H1 (cell line): Measurements from ENCODE around the gene MBNL2. TPM values are rescaled to one million over a fixed set of nuclear protein-coding genes. Genes with fewer than 3 reads are reported as not detected.

Source experiments
- CTCF ChIA-PET: fragments of 300-600 bp; sonication (Branson Sonifier 250); formaldehyde crosslinking; loops from one replicate; lab custom pipeline; 2021; ENCODE audit not compliant: partially characterized antibody; lab: Charles Lee
- POLR2A ChIA-PET: fragments of 300-600 bp; sonication (Branson Sonifier 250); formaldehyde crosslinking; loops from one replicate; lab custom pipeline; 2021; ENCODE audit warnings: inconsistent platforms; ENCODE audit not compliant: partially characterized antibody; lab: Charles Lee
- DNase-seq, 2 experiments: peaks; one replicate each; pipeline versions ENCODE4 v3.0.0 to v3.0.0-alpha.2; 2010 to 2022; ENCODE audit warnings: low spot score in 2 of 2, low read depth in 1 of 2, mixed read lengths in 1 of 2
- FAIRE-seq: peaks from 2 replicates; lab custom pipeline; 2011; peaks lifted over from hg19 to GRCh38; lab: Jason Lieb, UNC
- H2AFZ ChIP-seq: 2 replicates; pipeline ENCODE4 v1.8.1; 2012; ENCODE audit warnings: low read length, inconsistent platforms
- H2AK5ac ChIP-seq: 2 replicates; pipeline ENCODE4 v1.6.1; 2013; ENCODE audit warnings: low read depth, low read length
- H2BK120ac ChIP-seq: replicated peaks from 2 replicates; pipeline ENCODE3; 2013; ENCODE audit warnings: low read depth, low read length, inconsistent platforms
- H2BK12ac ChIP-seq: 2 replicates; pipeline ENCODE4 v1.6.1; 2013; ENCODE audit warnings: low read depth, low read length
- H2BK15ac ChIP-seq: 2 replicates; pipeline ENCODE4 v1.6.1; 2013; ENCODE audit warnings: low read length
- H2BK20ac ChIP-seq: 2 replicates; pipeline ENCODE4 v1.6.1; 2013; ENCODE audit warnings: low read length
- H2BK5ac ChIP-seq: 2 replicates; pipeline ENCODE4 v1.6.1; 2013; ENCODE audit warnings: low read depth, low read length
- H3K14ac ChIP-seq: 2 replicates; pipeline ENCODE4 v1.6.1; 2013; ENCODE audit warnings: inconsistent platforms; ENCODE audit not compliant: insufficient read length
- H3K18ac ChIP-seq: 2 replicates; pipeline ENCODE4 v1.6.1; 2013; ENCODE audit warnings: low read length; ENCODE audit errors: extremely low read depth
- H3K23ac ChIP-seq: 2 replicates; pipeline ENCODE4 v1.6.1; 2013; ENCODE audit warnings: inconsistent platforms; ENCODE audit not compliant: insufficient read length
- H3K23me2 ChIP-seq: 2 replicates; pipeline ENCODE4 v1.6.1; 2013; ENCODE audit warnings: low read depth, low read length
- H3K27ac ChIP-seq: 2 replicates; pipeline ENCODE4 v1.6.1; 2011; ENCODE audit warnings: low read depth, low read length, inconsistent platforms
- H3K27me3 ChIP-seq, 4 experiments: replicated peaks in 1 of 4; 1 replicate in 1 of 4; 2 replicates in 3 of 4; pipeline versions ENCODE4 v1.6.1 to v1.8.1; 2011 to 2013; ENCODE audit warnings: low read length in 3 of 4, mild to moderate bottlenecking in 3 of 4, inconsistent platforms in 2 of 4, mixed read lengths in 2 of 4, moderate library complexity in 1 of 4; ENCODE audit not compliant: control insufficient read depth in 3 of 4, insufficient read depth in 3 of 4; ENCODE audit errors: extremely low read depth in 1 of 4
- H3K36me3 ChIP-seq, 4 experiments: 2 replicates each; pipeline versions ENCODE4 v1.6.1 to v1.8.1; 2011 to 2013; ENCODE audit warnings: mild to moderate bottlenecking in 4 of 4, low read length in 3 of 4, moderate library complexity in 2 of 4, control low read depth in 1 of 4, inconsistent platforms in 1 of 4; ENCODE audit not compliant: insufficient read depth in 4 of 4, control insufficient read depth in 2 of 4
- H3K4ac ChIP-seq: replicated peaks from 2 replicates; pipeline ENCODE3; 2013; ENCODE audit warnings: low read length, low read depth, mixed read lengths, inconsistent platforms; ENCODE audit not compliant: insufficient read length
- H3K4me1 ChIP-seq, 4 experiments: replicated peaks in 1 of 4; 1 replicate in 1 of 4; 2 replicates in 3 of 4; pipeline versions ENCODE4 v1.6.1 to v1.8.1; 2011 to 2013; ENCODE audit warnings: low read length in 3 of 4, inconsistent platforms in 2 of 4, mixed read lengths in 1 of 4; ENCODE audit not compliant: insufficient read depth in 4 of 4, control insufficient read depth in 3 of 4
- H3K4me2 ChIP-seq, 2 experiments: 2 replicates each; pipeline versions ENCODE4 v1.6.1 to v1.8.1; 2011 to 2013; ENCODE audit warnings: low read depth in 2 of 2, low read length in 2 of 2, control low read depth in 1 of 2, inconsistent platforms in 1 of 2, mild to moderate bottlenecking in 1 of 2; ENCODE audit not compliant: insufficient read depth in 1 of 2
- H3K4me3 ChIP-seq, 4 experiments: fragments of 200-600, 300-600 bp in 1 of 4; sonication (generic), shearing (Covaris generic), sonication (Bioruptor Twin) in 1 of 4; 2 replicates each; pipeline versions ENCODE4 v1.5.1 to v1.8.1; 2011 to 2016; ENCODE audit warnings: low read length in 4 of 4, low read depth in 3 of 4, control low read depth in 2 of 4, inconsistent platforms in 2 of 4, mild to moderate bottlenecking in 2 of 4, mixed read lengths in 1 of 4, moderate library complexity in 1 of 4; ENCODE audit not compliant: insufficient read depth in 2 of 4; ENCODE audit errors: extremely low read depth in 1 of 4
- H3K56ac ChIP-seq: replicated peaks from 2 replicates; pipeline ENCODE3; 2013; ENCODE audit warnings: low read depth, mild to moderate bottlenecking, mixed read lengths, low read length, inconsistent platforms; ENCODE audit not compliant: insufficient read length
- H3K79me1 ChIP-seq: 2 replicates; pipeline ENCODE4 v1.6.1; 2013; ENCODE audit warnings: low read depth, low read length, control low read depth
- H3K79me2 ChIP-seq, 2 experiments: 2 replicates each; pipeline versions ENCODE4 v1.6.1 to v1.8.1; 2012 to 2013; ENCODE audit warnings: low read length in 2 of 2, mild to moderate bottlenecking in 2 of 2, inconsistent platforms in 1 of 2; ENCODE audit not compliant: insufficient read depth in 2 of 2, control insufficient read depth in 1 of 2
- H3K9ac ChIP-seq, 4 experiments: replicated peaks in 1 of 4; 1 replicate in 1 of 4; 2 replicates in 3 of 4; pipeline versions ENCODE4 v1.6.1 to v1.8.1; 2011 to 2013; ENCODE audit warnings: low read depth in 3 of 4, low read length in 3 of 4, control low read depth in 2 of 4, mild to moderate bottlenecking in 2 of 4, moderate library complexity in 2 of 4, inconsistent platforms in 1 of 4; ENCODE audit errors: extremely low read depth in 1 of 4
- H3K9me3 ChIP-seq, 2 experiments: 2 replicates each; pipeline versions ENCODE4 v1.6.1 to v1.8.1; 2012 to 2013; ENCODE audit warnings: mild to moderate bottlenecking in 2 of 2, moderate library complexity in 2 of 2, control low read depth in 1 of 2, inconsistent platforms in 1 of 2, low read depth in 1 of 2, low read length in 1 of 2, mixed read lengths in 1 of 2; ENCODE audit not compliant: insufficient read depth in 2 of 2
- H4K20me1 ChIP-seq, 2 experiments: replicated peaks in 1 of 2; 2 replicates each; pipeline versions ENCODE3 to v1.8.1; 2011 to 2013; ENCODE audit warnings: inconsistent platforms in 2 of 2, low read length in 2 of 2, mild to moderate bottlenecking in 1 of 2; ENCODE audit not compliant: insufficient read depth in 2 of 2, control insufficient read depth in 1 of 2
- H4K5ac ChIP-seq: 2 replicates; pipeline ENCODE4 v1.6.1; 2013; ENCODE audit warnings: low read length, low read depth, mixed read lengths, inconsistent platforms; ENCODE audit not compliant: insufficient read length
- H4K8ac ChIP-seq: 2 replicates; pipeline ENCODE4 v1.8.0; 2013; ENCODE audit warnings: mild to moderate bottlenecking, moderate library complexity, low read length, inconsistent platforms; ENCODE audit not compliant: insufficient read depth; ENCODE audit errors: extremely low read depth
- H4K91ac ChIP-seq: replicated peaks from 2 replicates; pipeline ENCODE3; 2013; ENCODE audit warnings: low read length, mixed read lengths, inconsistent platforms; ENCODE audit not compliant: insufficient read length
- GTF2F1 ChIP-seq: IDR thresholded peaks from 2 replicates; pipeline ENCODE4 v1.6.1; 2012; ENCODE audit warnings: low read depth, low read length, improper control_type of control experiment, borderline replicate concordance
- POLR2AphosphoS5 ChIP-seq: IDR thresholded peaks from 2 replicates; pipeline ENCODE4 v1.6.1; 2011; ENCODE audit warnings: low read depth, low read length
- RFX5 ChIP-seq: IDR thresholded peaks from 2 replicates; pipeline ENCODE4 v1.6.1; 2011; ENCODE audit warnings: low read depth, low read length, improper control_type of control experiment, borderline replicate concordance
- SP1 ChIP-seq: IDR thresholded peaks from 2 replicates; pipeline ENCODE4 v1.6.1; 2011; ENCODE audit warnings: low read depth, low read length
- SP4 ChIP-seq: IDR thresholded peaks from 2 replicates; pipeline ENCODE4 v1.6.1; 2012; ENCODE audit warnings: low read length, inconsistent platforms
- TAF1 ChIP-seq: IDR thresholded peaks from 2 replicates; pipeline ENCODE4 v1.6.1; 2011; ENCODE audit warnings: mild to moderate bottlenecking, low read depth, low read length
- WGBS, 2 experiments: shearing (Covaris generic) in 1 of 2; methylation state at CpG; one replicate each; pipeline versions ENCODE4 v1.1.6 to v1.1.7; 2013 to 2015; ENCODE audit warnings: low lambda C conversion rate in 2 of 2, mixed read lengths in 2 of 2, inconsistent platforms in 1 of 2, low coverage in 1 of 2, missing lambda C conversion rate in 1 of 2; ENCODE audit not compliant: insufficient replicate concordance in 2 of 2, insufficient coverage in 1 of 2, insufficient read length in 1 of 2; ENCODE audit errors: extremely low coverage in 1 of 2, missing lambda C conversion rate in 1 of 2; 5-methylcytosine and 5-hydroxymethylcytosine counted together
- polyA plus RNA-seq, 7 experiments: library from polyadenylated mRNA; depleted of rRNA in 3 of 7; stranded (reverse) in 5 of 7; unstranded in 2 of 7; fragments of >200 nt in 5 of 7; fragments of 200-250 nt in 2 of 7; gene quantifications; 1 replicate in 5 of 7; 2 replicates in 1 of 7; 4 replicates in 1 of 7; pipeline versions ENCODE4 v1.2.1 to v1.2.3, GENCODE V29; 2011 to 2013; ENCODE audit warnings: missing spikeins in 2 of 7, mixed read lengths in 2 of 7
- total RNA-seq: library from RNA; stranded (reverse); fragmentation: NEBNext Ultra II Directional; extraction: Animal tissue kit (Norgen Biotek cat#: 25700); gene quantifications from 2 replicates; pipeline ENCODE4 v1.2.1, GENCODE V29; 2021
- TF ChIP-seq, protein P1 (sequence below): IDR thresholded peaks from 2 replicates; pipeline ENCODE4 v1.6.1; 2011; ENCODE audit warnings: low read depth, mild to moderate bottlenecking, low read length; ENCODE audit not compliant: insufficient read depth

The MBNL2 gene
- total and polyA plus RNA-seq, 2 of the 8 experiments (the other 6 are each of a cell fraction or from before 2014, with no cell fraction given) = 1.0 to 2.6 TPM

DNA sequence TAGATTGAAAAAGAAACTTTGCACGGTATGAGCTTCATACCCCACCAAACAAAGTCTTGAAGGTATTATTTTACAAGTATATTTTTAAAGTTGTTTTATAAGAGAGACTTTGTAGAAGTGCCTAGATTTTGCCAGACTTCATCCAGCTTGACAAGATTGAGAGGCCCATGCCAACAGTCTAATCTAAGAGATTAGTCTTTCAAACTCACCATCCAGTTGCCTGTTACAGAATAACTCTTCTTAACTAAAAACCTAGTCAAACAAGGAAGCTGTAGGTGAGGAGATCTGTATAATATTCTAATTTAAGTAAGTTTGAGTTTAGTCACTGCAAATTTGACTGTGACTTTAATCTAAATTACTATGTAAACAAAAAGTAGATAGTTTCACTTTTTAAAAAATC, 169.9 kb downstream of the MBNL2 start:
- H2AK5ac ChIP-seq = no peak overlapping the region
- ChIA-PET CTCF (no interaction called here), POLR2A (interaction anchor here (0.6 kb wide), 1 partner anchor 101 kb away, joined by 3 read pairs; no protein-coding TSS in a partner anchor)
- H3K36me3 ChIP-seq = no peaks in the 10 kb centered on the region
- H3K56ac ChIP-seq = no peak overlapping the region
- no peaks in the 10 kb centered on the region for H3K79me2 ChIP-seq
- H2BK120ac ChIP-seq = no peak overlapping the region
- no peaks in the 10 kb centered on the region for H3K27me3 ChIP-seq
- H3K23ac ChIP-seq = no peak overlapping the region
- H2BK5ac ChIP-seq = no peak overlapping the region
- no peak for DNase-seq
- no peak overlapping the region for H2AFZ ChIP-seq
- H3K79me1 ChIP-seq = no peaks in the 10 kb centered on the region
- no peak overlapping the region for H4K5ac ChIP-seq
- H3K18ac ChIP-seq = no peak overlapping the region
- no peak overlapping the region for H3K27ac ChIP-seq
- no peak for FAIRE-seq
- no peak overlapping the region for H4K8ac ChIP-seq
- no peaks in the 10 kb centered on the region for H3K4me1 ChIP-seq
- H3K4me3 ChIP-seq = no peak overlapping the region
- H4K20me1 ChIP-seq = no peaks in the 10 kb centered on the region
- no peak overlapping the region for H4K91ac ChIP-seq
- H3K9me3 ChIP-seq = no peaks in the 10 kb centered on the region
- no peak overlapping the region for H3K4me2 ChIP-seq
- WGBS, 2 experiments = 100% methylated on average over 1 of the region's 1 CpG; no CpG with 5 or more reads in 1 of the 2 experiments
- H3K4ac ChIP-seq = no peak overlapping the region
- H2BK20ac ChIP-seq = no peak overlapping the region
- H3K9ac ChIP-seq = no peak overlapping the region
- H2BK15ac ChIP-seq = no peak overlapping the region
- TF ChIP-seq TAF1 (no peak), SP1 (no peak), POLR2AphosphoS5 (no peak), RFX5 (no peak), SP4 (no peak), GTF2F1 (no peak)
- TF ChIP-seq, protein P1, sequence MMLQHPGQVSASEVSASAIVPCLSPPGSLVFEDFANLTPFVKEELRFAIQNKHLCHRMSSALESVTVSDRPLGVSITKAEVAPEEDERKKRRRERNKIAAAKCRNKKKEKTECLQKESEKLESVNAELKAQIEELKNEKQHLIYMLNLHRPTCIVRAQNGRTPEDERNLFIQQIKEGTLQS = no peak
- no peak overlapping the region for H2BK12ac ChIP-seq
- H3K23me2 ChIP-seq = no peaks in the 10 kb centered on the region
- no peak overlapping the region for H3K14ac ChIP-seq
